Stimulated activated memory B cell treated with anti-CD40 and anti-IgM and Interleukin-4, amounts not matched to agents 10 μg/mL and 1 μg/mL and 100 μg/mL, for 72 hours (primary cell): ENCODE data around the gene GEMIN7.

Source experiments
- ATAC-seq: fragments of 150-1000 bp; cut with Tn5 transposase; 2 replicates; pipeline ENCODE4 v1.10.0; 2021
- H3K27ac Mint-ChIP-seq: one replicate; pipeline ENCODE4 v1.8.0; 2022; ENCODE audit warnings: mild to moderate bottlenecking, mixed read lengths
- H3K27me3 Mint-ChIP-seq: one replicate; pipeline ENCODE4 v1.8.0; 2022; ENCODE audit warnings: mixed read lengths
- H3K36me3 Mint-ChIP-seq: one replicate; pipeline ENCODE4 v1.8.0; 2022; ENCODE audit warnings: mixed read lengths
- H3K4me1 Mint-ChIP-seq: one replicate; pipeline ENCODE4 v1.8.0; 2022; ENCODE audit warnings: mixed read lengths
- H3K4me3 Mint-ChIP-seq: one replicate; pipeline ENCODE4 v1.8.0; 2022; ENCODE audit warnings: mild to moderate bottlenecking, moderate library complexity, mixed read lengths
- H3K9me3 Mint-ChIP-seq: one replicate; pipeline ENCODE4 v1.8.0; 2022; ENCODE audit warnings: mixed read lengths

The GEMIN7 gene

GRCh38 chr19:45137179-45137761, 58.2 kb downstream of the GEMIN7 start:
- ATAC-seq = peak; percentile 94
- Mint-ChIP-seq H3K36me3 (peaks cover 27% of the 10 kb centered on the region), H3K4me3 (peak overlapping the region; percentile 73), H3K27ac (peak overlapping the region; percentile 84), H3K9me3 (no peaks in the 10 kb centered on the region), H3K4me1 (peaks cover 46% of the 10 kb centered on the region), H3K27me3 (no peaks in the 10 kb centered on the region)

GRCh38 chr19:45138303-45138751, 59.3 kb downstream of the GEMIN7 start:
- peaks cover 54% of the 10 kb centered on the region for H3K4me1 Mint-ChIP-seq
- H3K36me3 Mint-ChIP-seq = peaks cover 38% of the 10 kb centered on the region
- H3K27me3 Mint-ChIP-seq = no peaks in the 10 kb centered on the region
- no peak for ATAC-seq
- H3K27ac Mint-ChIP-seq = no peak overlapping the region
- no peaks in the 10 kb centered on the region for H3K9me3 Mint-ChIP-seq
- H3K4me3 Mint-ChIP-seq = no peak overlapping the region

GRCh38 chr19:45139286-45140143, 60.5 kb downstream of the GEMIN7 start:
- Mint-ChIP-seq H3K4me3 (no peak overlapping the region), H3K9me3 (no peaks in the 10 kb centered on the region), H3K27me3 (no peaks in the 10 kb centered on the region), H3K36me3 (peaks cover 37% of the 10 kb centered on the region), H3K27ac (no peak overlapping the region), H3K4me1 (peaks cover 42% of the 10 kb centered on the region)
- no peak for ATAC-seq

GRCh38 chr19:45140144-45140503, 61.1 kb downstream of the GEMIN7 start:
- Mint-ChIP-seq H3K4me3 (no peak overlapping the region), H3K27ac (no peak overlapping the region), H3K9me3 (no peaks in the 10 kb centered on the region), H3K36me3 (peaks cover 38% of the 10 kb centered on the region), H3K27me3 (no peaks in the 10 kb centered on the region), H3K4me1 (peaks cover 38% of the 10 kb centered on the region)
- no peak for ATAC-seq

- Mint-ChIP-seq H3K27me3 (no peaks in the 10 kb centered on the region), H3K4me1 (peaks cover 38% of the 10 kb centered on the region), H3K27ac (no peak overlapping the region), H3K4me3 (no peak overlapping the region), H3K36me3 (peaks cover 38% of the 10 kb centered on the region), H3K9me3 (no peaks in the 10 kb centered on the region)
- no peak for ATAC-seq
These were observed 61.5 kb downstream of the GEMIN7 start for GRCh38 chr19:45140533-45140932.
